CD14-positive monocyte (primary cell): ENCODE results near the gene LAMC1. TPM values are rescaled to one million over a fixed set of nuclear protein-coding genes. Genes with fewer than 3 reads are reported as not detected.

Experiments used
- DNase-seq, 3 donors: peaks; one replicate each; pipeline ENCODE4 v3.0.0-alpha.2; 2011 to 2022
- H2AFZ ChIP-seq: 2 replicates; pipeline ENCODE4 v1.6.0; 2012; ENCODE audit warnings: mild to moderate bottlenecking, low read depth, low read length, inconsistent platforms; ENCODE audit not compliant: insufficient read depth, poor library complexity, severe bottlenecking
- H3K27ac ChIP-seq, 2 donors: 1 replicate in 1 of 2; 2 replicates in 1 of 2; pipeline ENCODE4 v1.5.1; 2012 to 2013; ENCODE audit warnings: low read length in 2 of 2, control low read depth in 1 of 2, inconsistent platforms in 1 of 2, low read depth in 1 of 2, mild to moderate bottlenecking in 1 of 2
- H3K27me3 ChIP-seq, 2 donors: one replicate each; pipeline versions ENCODE4 v1.6.0 to v1.6.1; 2011 to 2013; ENCODE audit warnings: low read length in 2 of 2; ENCODE audit not compliant: control insufficient read depth in 2 of 2, insufficient read depth in 2 of 2
- H3K36me3 ChIP-seq, 2 donors: replicated peaks in 1 of 2; 1 replicate in 1 of 2; 2 replicates in 1 of 2; pipeline versions ENCODE4 v1.5.1 to v1.6.1; 2012 to 2013; ENCODE audit warnings: low read length in 2 of 2, control low read depth in 1 of 2, inconsistent platforms in 1 of 2, mild to moderate bottlenecking in 1 of 2; ENCODE audit not compliant: insufficient read depth in 2 of 2, control insufficient read depth in 1 of 2
- H3K4me1 ChIP-seq, 2 donors: 1 replicate in 1 of 2; 2 replicates in 1 of 2; pipeline versions ENCODE4 v1.5.1 to v1.6.1; 2012 to 2013; ENCODE audit warnings: low read length in 2 of 2, control low read depth in 1 of 2, inconsistent platforms in 1 of 2, mild to moderate bottlenecking in 1 of 2, moderate library complexity in 1 of 2; ENCODE audit not compliant: insufficient read depth in 2 of 2, control insufficient read depth in 1 of 2
- H3K4me2 ChIP-seq: replicated peaks from 2 replicates; pipeline ENCODE3; 2012; ENCODE audit warnings: low read length, moderate library complexity, mild to moderate bottlenecking; ENCODE audit not compliant: poor library complexity, severe bottlenecking; ENCODE audit errors: extremely low read depth
- H3K4me3 ChIP-seq, 3 experiments: fragments of 200-600 bp in 1 of 3; sonication (generic) in 1 of 3; replicated peaks in 1 of 3; 1 replicate in 2 of 3; 2 replicates in 1 of 3; pipeline ENCODE4 v1.5.1; 2011 to 2013; ENCODE audit warnings: low read length in 3 of 3, mild to moderate bottlenecking in 3 of 3, control low read depth in 2 of 3, low read depth in 2 of 3, inconsistent platforms in 1 of 3, moderate library complexity in 1 of 3
- H3K79me2 ChIP-seq: 2 replicates; pipeline ENCODE4 v1.6.0; 2012; ENCODE audit warnings: mild to moderate bottlenecking, control low read depth, inconsistent platforms, low read length, moderate library complexity; ENCODE audit not compliant: insufficient read depth
- H3K9ac ChIP-seq: 2 replicates; pipeline ENCODE4 v1.6.0; 2017; ENCODE audit warnings: low read length, mild to moderate bottlenecking; ENCODE audit not compliant: insufficient read depth, poor library complexity, severe bottlenecking
- H3K9me3 ChIP-seq, 2 donors: replicated peaks in 1 of 2; 1 replicate in 1 of 2; 2 replicates in 1 of 2; pipeline versions ENCODE4 v1.5.1 to v1.6.1; 2012 to 2013; ENCODE audit warnings: low read length in 2 of 2, control low read depth in 1 of 2; ENCODE audit not compliant: control insufficient read depth in 1 of 2, insufficient read depth in 1 of 2
- H4K20me1 ChIP-seq: 2 replicates; pipeline ENCODE4 v1.6.0; 2012; ENCODE audit warnings: mild to moderate bottlenecking, low read length, control low read depth, moderate library complexity; ENCODE audit not compliant: insufficient read depth
- H3K27ac Mint-ChIP-seq, 7 donors: one replicate each; pipeline ENCODE4 v1.8.0; 2020; ENCODE audit warnings: mild to moderate bottlenecking in 7 of 7, mixed read lengths in 7 of 7, moderate library complexity in 6 of 7, inconsistent platforms in 2 of 7
- H3K27me3 Mint-ChIP-seq, 3 donors: one replicate each; pipeline ENCODE4 v1.8.0; 2021 to 2022; ENCODE audit warnings: low read depth in 3 of 3, mild to moderate bottlenecking in 3 of 3, mixed read lengths in 3 of 3, moderate library complexity in 3 of 3, inconsistent platforms in 1 of 3
- H3K36me3 Mint-ChIP-seq, 2 donors: one replicate each; pipeline ENCODE4 v1.8.0; 2020; ENCODE audit warnings: mixed read lengths in 2 of 2, inconsistent platforms in 1 of 2, mild to moderate bottlenecking in 1 of 2
- H3K4me1 Mint-ChIP-seq: one replicate; pipeline ENCODE4 v1.8.0; 2020; ENCODE audit warnings: mild to moderate bottlenecking, mixed read lengths
- H3K4me3 Mint-ChIP-seq, 2 donors: one replicate each; pipeline ENCODE4 v1.8.0; 2020; ENCODE audit warnings: mild to moderate bottlenecking in 2 of 2, mixed read lengths in 2 of 2, moderate library complexity in 1 of 2
- H3K9me3 Mint-ChIP-seq, 7 donors: one replicate each; pipeline ENCODE4 v1.8.0; 2020 to 2022; ENCODE audit warnings: mixed read lengths in 7 of 7, mild to moderate bottlenecking in 6 of 7, moderate library complexity in 6 of 7, inconsistent platforms in 2 of 7
- WGBS: methylation state at CpG from one replicate; pipeline ENCODE4 v1.1.5; 2013; ENCODE audit warnings: missing lambda C conversion rate; ENCODE audit not compliant: insufficient coverage; 5-methylcytosine and 5-hydroxymethylcytosine counted together
- intact Hi-C, 2 donors: fragments of 100-400 bp; cut with micrococcal nuclease; formaldehyde crosslinking; loops; one replicate each; pipeline versions ENCODE4 v1.15.0 to v1.15.1; 2023
- polyA plus RNA-seq, 3 donors: library from polyadenylated mRNA; depleted of rRNA in 1 of 3; unstranded in 2 of 3; stranded (reverse) in 1 of 3; fragments of 300-500 nt in 2 of 3; fragments of >200 nt in 1 of 3; fragmentation: Illumina TruSeq in 2 of 3; gene quantifications; 1 replicate in 2 of 3; 2 replicates in 1 of 3; pipeline ENCODE4 v1.2.3, GENCODE V29; 2012 to 2021
- TF ChIP-seq, protein P1 (sequence below): fragments of 200-600 bp; IDR thresholded peaks from one replicate; pipeline ENCODE4 v1.8.0; 2022; ENCODE audit warnings: antibody characterized with exemption, mild to moderate bottlenecking

Gene LAMC1
- polyA plus RNA-seq, 3 donors, result 0.34 to 1.7 (median 0.95) TPM

DNA sequence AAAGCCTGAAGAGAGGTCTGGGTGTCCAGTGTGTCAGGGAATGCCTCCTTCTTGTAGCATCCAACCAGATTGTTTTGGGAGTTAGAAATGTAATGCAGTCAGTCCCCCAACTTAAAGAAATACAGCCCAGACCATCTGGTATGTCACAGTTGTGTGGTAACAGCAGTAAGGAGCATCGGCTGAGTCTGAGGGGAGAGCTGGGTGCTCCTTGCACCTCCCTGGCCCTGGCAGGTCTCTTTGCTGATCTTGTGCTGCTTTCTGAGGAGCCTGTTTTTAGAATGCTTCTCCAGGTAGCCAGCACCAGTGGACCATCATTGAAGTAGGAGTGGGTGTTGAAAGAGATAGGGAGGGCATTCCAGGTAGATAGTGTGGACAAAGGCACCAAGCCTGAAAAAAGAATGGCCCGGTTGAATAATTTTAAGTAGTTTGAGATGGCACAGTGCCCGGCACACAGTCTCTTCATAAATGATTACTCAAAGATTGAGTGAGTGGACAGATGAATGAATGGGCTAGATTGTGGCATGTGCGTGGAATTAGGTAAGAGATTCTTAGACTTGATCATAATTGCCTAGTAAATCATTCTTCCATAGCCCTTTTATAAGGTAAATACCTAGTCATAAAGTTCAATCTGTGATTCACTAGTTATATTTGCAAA is 46.5 kb downstream of the LAMC1 start:
- no peaks in the 10 kb centered on the region for H3K9me3 ChIP-seq
- no peak for DNase-seq
- H2AFZ ChIP-seq, result no peak overlapping the region
- no peak overlapping the region for H3K4me3 Mint-ChIP-seq
- peaks cover 8% of the 10 kb centered on the region for H3K4me1 Mint-ChIP-seq
- peaks cover 0 to 3% (median 2%) of the 10 kb centered on the region in 7 donors for H3K9me3 Mint-ChIP-seq
- peaks cover 0 to 1% (median 0%) of the 10 kb centered on the region in 3 donors for H3K27me3 Mint-ChIP-seq
- peak overlapping the region in 1 of 7 donors; percentile 2 for H3K27ac Mint-ChIP-seq
- no peak overlapping the region for H3K27ac ChIP-seq
- H4K20me1 ChIP-seq, result no peaks in the 10 kb centered on the region
- H3K36me3 ChIP-seq, result no peaks in the 10 kb centered on the region
- intact Hi-C loops, result no loop called here
- H3K9ac ChIP-seq, result no peak overlapping the region
- TF ChIP-seq, protein P1, sequence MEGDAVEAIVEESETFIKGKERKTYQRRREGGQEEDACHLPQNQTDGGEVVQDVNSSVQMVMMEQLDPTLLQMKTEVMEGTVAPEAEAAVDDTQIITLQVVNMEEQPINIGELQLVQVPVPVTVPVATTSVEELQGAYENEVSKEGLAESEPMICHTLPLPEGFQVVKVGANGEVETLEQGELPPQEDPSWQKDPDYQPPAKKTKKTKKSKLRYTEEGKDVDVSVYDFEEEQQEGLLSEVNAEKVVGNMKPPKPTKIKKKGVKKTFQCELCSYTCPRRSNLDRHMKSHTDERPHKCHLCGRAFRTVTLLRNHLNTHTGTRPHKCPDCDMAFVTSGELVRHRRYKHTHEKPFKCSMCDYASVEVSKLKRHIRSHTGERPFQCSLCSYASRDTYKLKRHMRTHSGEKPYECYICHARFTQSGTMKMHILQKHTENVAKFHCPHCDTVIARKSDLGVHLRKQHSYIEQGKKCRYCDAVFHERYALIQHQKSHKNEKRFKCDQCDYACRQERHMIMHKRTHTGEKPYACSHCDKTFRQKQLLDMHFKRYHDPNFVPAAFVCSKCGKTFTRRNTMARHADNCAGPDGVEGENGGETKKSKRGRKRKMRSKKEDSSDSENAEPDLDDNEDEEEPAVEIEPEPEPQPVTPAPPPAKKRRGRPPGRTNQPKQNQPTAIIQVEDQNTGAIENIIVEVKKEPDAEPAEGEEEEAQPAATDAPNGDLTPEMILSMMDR, result no peak
- H3K4me1 ChIP-seq, result no peaks in the 10 kb centered on the region
- no peaks in the 10 kb centered on the region for H3K36me3 Mint-ChIP-seq
- no peak overlapping the region for H3K4me3 ChIP-seq
- H3K79me2 ChIP-seq, result no peaks in the 10 kb centered on the region
- H3K4me2 ChIP-seq, result no peak overlapping the region
- H3K27me3 ChIP-seq, result no peaks in the 10 kb centered on the region
- WGBS, result 100% methylated on average over 1 of the region's 4 CpGs

DNA sequence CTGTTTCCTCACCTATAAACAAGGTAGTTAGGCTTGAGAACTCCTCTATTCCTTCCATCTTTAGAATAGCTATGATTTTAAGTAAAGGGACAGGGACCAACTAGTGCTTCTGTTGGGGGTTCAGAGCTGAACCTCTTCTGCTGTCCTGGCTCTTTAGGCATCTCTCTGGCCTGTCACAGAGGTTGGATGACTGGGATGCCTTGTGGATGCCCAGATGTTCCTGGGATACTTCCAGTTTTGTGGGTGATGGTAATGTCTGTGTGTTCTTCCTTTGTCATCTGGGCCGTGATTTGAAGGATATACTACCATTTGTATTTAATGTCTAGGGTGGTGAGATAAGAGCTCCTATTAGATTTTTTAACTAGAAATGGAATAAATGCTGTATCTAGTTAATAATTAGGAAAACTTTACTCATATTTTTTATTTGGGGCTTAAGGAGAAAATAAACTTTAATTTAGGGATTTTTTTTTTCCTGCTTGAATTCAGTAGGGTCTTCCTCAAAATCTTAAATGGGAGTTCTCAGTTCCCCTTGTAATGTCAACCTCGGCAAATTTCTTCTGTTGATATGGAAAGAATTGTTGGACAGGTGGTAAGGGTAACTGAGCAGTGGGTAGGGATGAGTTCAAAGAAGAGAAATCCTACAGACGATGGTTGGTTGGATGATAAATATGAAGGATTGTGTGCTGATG is 47.2 kb downstream of the LAMC1 start:
- intact Hi-C loops, result no loop called here
- Histone ChIP-seq H3K27me3 (no peaks in the 10 kb centered on the region), H3K4me2 (no peak overlapping the region), H3K9me3 (no peaks in the 10 kb centered on the region), H3K79me2 (no peaks in the 10 kb centered on the region), H3K9ac (no peak overlapping the region), H3K27ac (no peak overlapping the region), H3K36me3 (no peaks in the 10 kb centered on the region), H4K20me1 (no peaks in the 10 kb centered on the region), H3K4me3 (no peak overlapping the region), H3K4me1 (no peaks in the 10 kb centered on the region), H2AFZ (no peak overlapping the region)
- peaks cover 0 to 3% (median 0%) of the 10 kb centered on the region in 7 donors for H3K9me3 Mint-ChIP-seq
- peaks cover 0 to 3% (median 0%) of the 10 kb centered on the region in 3 donors for H3K27me3 Mint-ChIP-seq
- peaks cover 8% of the 10 kb centered on the region for H3K4me1 Mint-ChIP-seq
- DNase-seq, result no peak
- no peaks in the 10 kb centered on the region for H3K36me3 Mint-ChIP-seq
- TF ChIP-seq, protein P1, result no peak
- WGBS, result 16% methylated on average over 2 of the region's 3 CpGs
- no peak overlapping the region for H3K27ac Mint-ChIP-seq
- no peak overlapping the region for H3K4me3 Mint-ChIP-seq
